RWPE2 (cell line): ENCODE data around the gene ZNF683.
"Not testable (repeated sequence)": the region's sequence is repeated elsewhere in the genome, so short reads cannot be mapped to it uniquely, and the experiment has no call there.

Experiments
- ATAC-seq: fragments of 200-7000 bp; cut with Tn5 transposase; 3 replicates; pipeline ENCODE4 v1.9.1; 2021; ENCODE audit warnings: low read depth
- DNase-seq: peaks from one replicate; pipeline ENCODE4 v3.0.0-alpha.2; 2020; ENCODE audit warnings: low spot score
- H3K27ac ChIP-seq: fragments of 450-650 bp; 2 replicates; pipeline ENCODE4 v1.5.1; 2017; ENCODE audit warnings: mild to moderate bottlenecking; ENCODE audit not compliant: poor library complexity, severe bottlenecking
- H3K27me3 ChIP-seq: fragments of 250-450 bp; sonication (Bioruptor Pico); 2 replicates; pipeline ENCODE4 v1.5.1; 2021; ENCODE audit warnings: mild to moderate bottlenecking, moderate library complexity; ENCODE audit not compliant: insufficient read depth, poor library complexity, severe bottlenecking
- H3K36me3 ChIP-seq: fragments of 250-450 bp; sonication (Bioruptor Pico); 2 replicates; pipeline ENCODE4 v1.5.1; 2020; ENCODE audit warnings: low read depth, mild to moderate bottlenecking, moderate library complexity
- H3K4me1 ChIP-seq: fragments of 250-450 bp; sonication (Bioruptor Pico); 2 replicates; pipeline ENCODE4 v1.5.1; 2021; ENCODE audit warnings: mild to moderate bottlenecking, moderate library complexity; ENCODE audit not compliant: insufficient read depth, poor library complexity, severe bottlenecking
- H3K4me3 ChIP-seq: fragments of 250-450 bp; sonication (Bioruptor Pico); 2 replicates; pipeline ENCODE4 v1.5.1; 2021; ENCODE audit warnings: mild to moderate bottlenecking, moderate library complexity; ENCODE audit not compliant: severe bottlenecking
- H3K9me3 ChIP-seq: fragments of 250-450 bp; sonication (Bioruptor Pico); 2 replicates; pipeline ENCODE4 v1.5.1; 2021; ENCODE audit warnings: mild to moderate bottlenecking, moderate library complexity; ENCODE audit not compliant: severe bottlenecking
- CTCF ChIP-seq: fragments of 450-650 bp; IDR thresholded peaks from one replicate; pipeline ENCODE4 v1.5.1; 2017; ENCODE audit warnings: mild to moderate bottlenecking, moderate library complexity; ENCODE audit not compliant: poor library complexity, severe bottlenecking

The ZNF683 gene

GRCh38 chr1:26376050-26376449 is 3.5 kb upstream of the ZNF683 start:
- peaks cover 2% of the 10 kb centered on the region for H3K9me3 ChIP-seq
- H3K27ac ChIP-seq, result no peak overlapping the region
- no peak overlapping the region for H3K4me3 ChIP-seq
- H3K36me3 ChIP-seq, result no peaks in the 10 kb centered on the region
- H3K27me3 ChIP-seq, result no peaks in the 10 kb centered on the region
- ATAC-seq (no peak), DNase-seq (no peak)
- peaks cover 29% of the 10 kb centered on the region for H3K4me1 ChIP-seq
- no peak for TF ChIP-seq CTCF

GRCh38 chr1:26375081-26375480 is 2.5 kb upstream of the ZNF683 start:
- peak overlapping the region; percentile 35 for H3K27ac ChIP-seq
- ATAC-seq, result no peak
- TF ChIP-seq CTCF, result no peak

GRCh38 chr1:26374361-26374760 is 1.8 kb upstream of the ZNF683 start:
- H3K27ac ChIP-seq, ATAC-seq, DNase-seq, H3K9me3 ChIP-seq, H3K4me3 ChIP-seq, H3K36me3 ChIP-seq, H3K27me3 ChIP-seq: not testable (repeated sequence)
- peaks cover 29% of the 10 kb centered on the region for H3K4me1 ChIP-seq

More at GRCh38 chr1:26375081-26375480, 2.5 kb upstream of the ZNF683 start:
- H3K4me1 ChIP-seq, result peaks cover 29% of the 10 kb centered on the region
- peaks cover 4% of the 10 kb centered on the region for H3K9me3 ChIP-seq
- DNase-seq, result no peak
- H3K36me3 ChIP-seq, result no peaks in the 10 kb centered on the region
- no peak overlapping the region for H3K4me3 ChIP-seq
- H3K27me3 ChIP-seq, result no peaks in the 10 kb centered on the region

- H3K4me3 ChIP-seq, result no peak overlapping the region
- no peak for ATAC-seq
Observed at GRCh38 chr1:26373789-26374188, 1.2 kb upstream of the ZNF683 start.

GRCh38 chr1:26373281-26373680 is 731 bp upstream of the ZNF683 start:
- H3K4me3 ChIP-seq, result no peak overlapping the region
- no peak for DNase-seq

More at GRCh38 chr1:26373789-26374188, 1.2 kb upstream of the ZNF683 start:
- Histone ChIP-seq H3K36me3 (no peaks in the 10 kb centered on the region), H3K4me1 (peaks cover 28% of the 10 kb centered on the region), H3K27ac (no peak overlapping the region), H3K27me3 (no peaks in the 10 kb centered on the region), H3K9me3 (peaks cover 4% of the 10 kb centered on the region)
- no peak for DNase-seq
- no peak for TF ChIP-seq CTCF

More at GRCh38 chr1:26373281-26373680, 731 bp upstream of the ZNF683 start:
- Histone ChIP-seq H3K9me3 (peaks cover 4% of the 10 kb centered on the region), H3K4me1 (peaks cover 23% of the 10 kb centered on the region), H3K36me3 (no peaks in the 10 kb centered on the region), H3K27ac (no peak overlapping the region), H3K27me3 (no peaks in the 10 kb centered on the region)
- TF ChIP-seq CTCF, result no peak
- no peak for ATAC-seq
